ENCODE data around the gene CD209. TPM values are rescaled to one million over a fixed set of nuclear protein-coding genes. Genes with fewer than 3 reads are reported as not detected.

Gene CD209
- total and polyA plus RNA-seq, 2 experiments from 2014 or later, result not detected

- TF ChIP-seq EZH2phosphoT487 (IDR thresholded peaks at IDR 0.05; ENCODE audit: insufficient read depth, low read depth) (no peak), EZH2 (IDR thresholded peaks at IDR 0.05; ENCODE audit: insufficient read depth, poor library complexity, severe bottlenecking) (no peak)
- WGBS, 2 experiments (ENCODE audit: low coverage in 1 of 2, low lambda C conversion rate in 2 of 2, missing lambda C conversion rate in 2 of 2), result 36 to 41% methylated on average over 10 to 12 of the region's 12 CpGs
- H3K79me2 ChIP-seq (ENCODE audit: insufficient read depth), result no peaks in the 10 kb centered on the region
Observed at GRCh38 chr19:7744871-7745650, 2.3 kb downstream of the CD209 start.

GRCh38 chr19:7744199-7744786 is 3.0 kb downstream of the CD209 start:
- in situ Hi-C loops (cut with MboI), result no loop called here
- 28% methylated on average over 5 of the region's 5 CpGs for WGBS, 2 experiments (ENCODE audit: low coverage in 1 of 2, low lambda C conversion rate in 2 of 2, missing lambda C conversion rate in 2 of 2)
- H3K4me3 ChIP-seq, result no peak overlapping the region
- H3K4me2 ChIP-seq (ENCODE audit: unreplicated experiment), result no peak overlapping the region
- H3K9me2 ChIP-seq (ENCODE audit: insufficient read depth), result no peaks in the 10 kb centered on the region
- H3K27ac ChIP-seq, result no peak overlapping the region
- H3K9me3 ChIP-seq (ENCODE audit: low read depth), result no peaks in the 10 kb centered on the region
- no peak for DNase-seq
- H3F3A ChIP-seq (ENCODE audit: insufficient read depth), result no peaks in the 10 kb centered on the region
- TF ChIP-seq EZH2 (IDR thresholded peaks at IDR 0.05; ENCODE audit: insufficient read depth, poor library complexity, severe bottlenecking) (no peak), EZH2phosphoT487 (IDR thresholded peaks at IDR 0.05; ENCODE audit: insufficient read depth, low read depth) (no peak)
- H2AFZ ChIP-seq, result no peak overlapping the region
- H3K9ac ChIP-seq, result no peak overlapping the region
- no peaks in the 10 kb centered on the region for H3K79me2 ChIP-seq (ENCODE audit: insufficient read depth)
- no peaks in the 10 kb centered on the region for H4K20me1 ChIP-seq (ENCODE audit: insufficient read depth)
- peaks cover 45% of the 10 kb centered on the region for H3K27me3 ChIP-seq (replicated peaks; ENCODE audit: insufficient read depth)
- H3K36me3 ChIP-seq (ENCODE audit: low read depth), result no peaks in the 10 kb centered on the region
- no peaks in the 10 kb centered on the region for H3K4me1 ChIP-seq (ENCODE audit: insufficient read depth)

More at GRCh38 chr19:7744871-7745650, 2.3 kb downstream of the CD209 start:
- DNase-seq, result no peak
- H4K20me1 ChIP-seq (ENCODE audit: insufficient read depth), result no peaks in the 10 kb centered on the region
- H3K4me1 ChIP-seq (ENCODE audit: insufficient read depth), result no peaks in the 10 kb centered on the region
- no peak overlapping the region for H3K4me2 ChIP-seq (ENCODE audit: unreplicated experiment)
- H3K27ac ChIP-seq, result no peak overlapping the region
- no peaks in the 10 kb centered on the region for H3F3A ChIP-seq (ENCODE audit: insufficient read depth)
- peaks cover 38% of the 10 kb centered on the region for H3K27me3 ChIP-seq (replicated peaks; ENCODE audit: insufficient read depth)
- in situ Hi-C loops (cut with MboI), result no loop called here
- no peaks in the 10 kb centered on the region for H3K9me2 ChIP-seq (ENCODE audit: insufficient read depth)
- no peak overlapping the region for H3K9ac ChIP-seq
- H2AFZ ChIP-seq, result no peak overlapping the region
- H3K9me3 ChIP-seq (ENCODE audit: low read depth), result no peaks in the 10 kb centered on the region
- H3K4me3 ChIP-seq, result no peak overlapping the region
- H3K36me3 ChIP-seq (ENCODE audit: low read depth), result no peaks in the 10 kb centered on the region

- DNase-seq, result no peak
- Histone ChIP-seq H3K4me1 (ENCODE audit: insufficient read depth) (no peaks in the 10 kb centered on the region), H3K9ac (no peak overlapping the region), H3K36me3 (ENCODE audit: low read depth) (no peaks in the 10 kb centered on the region), H2AFZ (no peak overlapping the region), H3K79me2 (ENCODE audit: insufficient read depth) (no peaks in the 10 kb centered on the region), H4K20me1 (ENCODE audit: insufficient read depth) (no peaks in the 10 kb centered on the region), H3K27me3 (replicated peaks; ENCODE audit: insufficient read depth) (peaks cover 45% of the 10 kb centered on the region), H3K4me2 (ENCODE audit: unreplicated experiment) (no peak overlapping the region), H3K4me3 (no peak overlapping the region), H3F3A (ENCODE audit: insufficient read depth) (no peaks in the 10 kb centered on the region), H3K9me2 (ENCODE audit: insufficient read depth) (no peaks in the 10 kb centered on the region), H3K9me3 (ENCODE audit: low read depth) (no peaks in the 10 kb centered on the region), H3K27ac (no peak overlapping the region)
- in situ Hi-C loops (cut with MboI), result no loop called here
- WGBS, 2 experiments (ENCODE audit: low coverage in 1 of 2, low lambda C conversion rate in 2 of 2, missing lambda C conversion rate in 2 of 2), result 12 to 15% methylated on average over 2 of the region's 2 CpGs
- TF ChIP-seq EZH2 (IDR thresholded peaks at IDR 0.05; ENCODE audit: insufficient read depth, poor library complexity, severe bottlenecking), result no peak
- TF ChIP-seq EZH2phosphoT487 (IDR thresholded peaks at IDR 0.05; ENCODE audit: insufficient read depth, low read depth), result no peak
Observed at GRCh38 chr19:7743425-7743841, 3.9 kb downstream of the CD209 start.

- DNase-seq, result no peak
- H3K9me3 ChIP-seq (ENCODE audit: low read depth), result no peaks in the 10 kb centered on the region
- 43 to 48% methylated on average over 11 of the region's 11 CpGs for WGBS, 2 experiments (ENCODE audit: low coverage in 1 of 2, low lambda C conversion rate in 2 of 2, missing lambda C conversion rate in 2 of 2)
- H3K27me3 ChIP-seq (replicated peaks; ENCODE audit: insufficient read depth), result peaks cover 45% of the 10 kb centered on the region
- no peak overlapping the region for H3K9ac ChIP-seq
- in situ Hi-C loops (cut with MboI), result no loop called here
- no peaks in the 10 kb centered on the region for H4K20me1 ChIP-seq (ENCODE audit: insufficient read depth)
- no peak overlapping the region for H2AFZ ChIP-seq
- H3K4me1 ChIP-seq (ENCODE audit: insufficient read depth), result no peaks in the 10 kb centered on the region
- H3K36me3 ChIP-seq (ENCODE audit: low read depth), result no peaks in the 10 kb centered on the region
- no peak overlapping the region for H3K4me3 ChIP-seq
- H3F3A ChIP-seq (ENCODE audit: insufficient read depth), result no peaks in the 10 kb centered on the region
- no peak overlapping the region for H3K4me2 ChIP-seq (ENCODE audit: unreplicated experiment)
- no peak overlapping the region for H3K27ac ChIP-seq
- TF ChIP-seq EZH2phosphoT487 (IDR thresholded peaks at IDR 0.05; ENCODE audit: insufficient read depth, low read depth), result no peak
- TF ChIP-seq EZH2 (IDR thresholded peaks at IDR 0.05; ENCODE audit: insufficient read depth, poor library complexity, severe bottlenecking), result no peak
- no peaks in the 10 kb centered on the region for H3K79me2 ChIP-seq (ENCODE audit: insufficient read depth)
- no peaks in the 10 kb centered on the region for H3K9me2 ChIP-seq (ENCODE audit: insufficient read depth)
Observed at GRCh38 chr19:7742991-7743390, 4.3 kb downstream of the CD209 start.

Data from GM23248 (cell line).